NCI-H748 (cell line): ENCODE results near the gene HS6ST3.

ENCODE experiments used
- DNase-seq: peaks from one replicate; lab custom pipeline; 2025; ENCODE audit not compliant: unreplicated experiment; lab: John Stamatoyannopoulos, UW

The HS6ST3 gene

GRCh38 chr13:96816874-96817273, 727.0 kb downstream of the HS6ST3 start:
- DNase-seq, result peak; percentile 61

- peak; percentile 51 for DNase-seq
Measured at GRCh38 chr13:96817336-96817941, 727.5 kb downstream of the HS6ST3 start.

DNA sequence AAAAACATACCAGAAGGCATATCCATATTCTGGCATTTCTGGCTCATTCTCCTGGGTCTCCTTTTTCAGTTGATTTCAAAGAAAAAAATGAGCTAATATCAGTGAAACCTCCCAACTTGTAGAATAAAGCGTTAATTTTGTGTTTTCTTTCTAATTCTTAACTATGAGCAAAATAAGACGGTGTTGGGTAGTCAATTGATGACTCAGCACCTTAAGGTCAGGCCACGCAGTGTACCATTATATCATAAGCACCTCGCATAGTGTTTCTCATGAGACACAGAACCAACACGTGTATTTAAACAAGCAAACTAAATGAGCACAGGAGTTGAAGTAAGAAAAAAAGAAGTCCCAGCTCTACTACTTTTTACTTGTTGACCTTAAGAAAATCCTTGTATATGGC, 729.5 kb downstream of the HS6ST3 start:
- DNase-seq, result no peak

DNA sequence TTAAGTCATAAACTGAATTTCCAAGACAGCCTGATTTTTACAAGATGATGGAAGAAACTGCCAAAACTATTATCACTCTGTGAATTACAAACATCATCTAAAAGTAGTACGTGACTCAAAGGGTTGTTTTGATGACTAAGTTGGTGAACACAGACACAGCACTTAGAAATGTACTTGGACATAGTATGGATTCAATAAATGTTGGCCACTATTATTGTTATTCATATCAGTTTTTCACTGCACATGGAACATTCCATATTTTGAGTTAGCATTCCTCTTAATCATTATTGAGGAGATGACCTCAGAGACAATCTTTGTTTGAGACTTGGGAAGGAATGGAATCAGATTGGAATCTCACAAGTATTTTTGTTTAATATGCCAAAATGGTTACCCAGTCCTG, 731.5 kb downstream of the HS6ST3 start:
- DNase-seq, result no peak

- DNase-seq, result no peak
Measured at GRCh38 chr13:96821971-96822370, 732.1 kb downstream of the HS6ST3 start.

GRCh38 chr13:96822895-96823294, 733.0 kb downstream of the HS6ST3 start:
- peak; percentile 53 for DNase-seq

- no peak for DNase-seq
Measured at GRCh38 chr13:96824140-96824539, 734.2 kb downstream of the HS6ST3 start.

GRCh38 chr13:96825653-96826052, 735.7 kb downstream of the HS6ST3 start:
- no peak for DNase-seq

DNA sequence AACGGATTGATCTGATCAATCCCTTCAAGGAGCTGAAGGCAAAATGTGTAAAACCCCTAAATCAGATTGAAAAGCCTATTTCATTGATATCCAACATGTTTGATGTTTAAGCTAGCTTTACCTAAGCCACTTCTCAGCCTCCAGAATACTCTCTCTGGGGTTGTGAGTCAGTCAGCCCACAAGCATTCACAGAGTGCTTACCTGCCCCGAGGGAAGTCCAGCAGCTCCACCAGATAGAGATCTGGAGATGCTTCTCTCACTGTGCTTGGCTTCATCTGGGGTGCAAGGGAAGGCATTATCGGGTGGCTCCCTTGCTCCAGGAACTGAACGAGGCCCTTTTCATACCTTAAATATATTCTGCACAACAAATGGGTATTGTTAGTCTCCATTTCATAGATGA, 744.7 kb downstream of the HS6ST3 start:
- no peak for DNase-seq

DNA sequence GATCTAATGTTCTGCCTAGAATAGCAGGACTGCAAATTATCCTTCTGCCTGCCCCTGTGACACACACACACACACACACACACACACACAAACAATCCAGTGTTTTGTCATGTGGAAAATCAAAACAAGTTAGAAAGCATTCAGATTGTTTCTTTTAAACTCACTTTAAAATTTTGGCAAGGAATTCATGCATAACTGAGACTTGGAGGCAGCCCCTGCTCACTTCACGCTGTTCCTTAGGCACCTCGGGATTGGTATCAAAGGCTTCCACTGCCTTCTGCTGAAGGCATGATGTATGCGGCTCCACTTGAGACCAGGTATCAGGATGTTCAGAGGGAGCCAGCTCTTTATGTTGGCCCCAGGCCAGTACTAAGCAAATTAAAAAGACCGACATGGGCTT, 745.6 kb downstream of the HS6ST3 start:
- no peak for DNase-seq

DNA sequence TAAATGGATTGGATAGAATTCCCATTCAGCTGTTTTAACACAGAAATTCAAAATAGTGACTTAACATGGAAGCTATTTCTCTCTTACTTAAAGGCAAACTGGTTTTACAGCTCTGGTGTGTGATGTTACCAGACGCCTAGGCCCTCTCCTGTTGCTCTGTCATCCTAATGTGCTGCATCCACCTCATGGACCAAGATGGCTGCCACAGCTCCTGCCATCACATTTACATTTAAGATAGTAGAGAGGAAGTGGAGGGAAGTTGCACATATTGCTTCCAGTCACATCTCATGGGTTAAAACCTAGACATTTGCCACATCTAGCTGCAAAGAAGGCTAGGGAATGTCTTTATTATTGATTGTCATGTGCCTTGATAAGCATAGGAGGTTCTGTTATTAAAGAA, 746.8 kb downstream of the HS6ST3 start:
- no peak for DNase-seq

- DNase-seq, result no peak
Measured at GRCh38 chr13:96837809-96838208, 747.9 kb downstream of the HS6ST3 start.

- DNase-seq, result no peak
Measured at GRCh38 chr13:96844195-96844594, 754.3 kb downstream of the HS6ST3 start.

DNA sequence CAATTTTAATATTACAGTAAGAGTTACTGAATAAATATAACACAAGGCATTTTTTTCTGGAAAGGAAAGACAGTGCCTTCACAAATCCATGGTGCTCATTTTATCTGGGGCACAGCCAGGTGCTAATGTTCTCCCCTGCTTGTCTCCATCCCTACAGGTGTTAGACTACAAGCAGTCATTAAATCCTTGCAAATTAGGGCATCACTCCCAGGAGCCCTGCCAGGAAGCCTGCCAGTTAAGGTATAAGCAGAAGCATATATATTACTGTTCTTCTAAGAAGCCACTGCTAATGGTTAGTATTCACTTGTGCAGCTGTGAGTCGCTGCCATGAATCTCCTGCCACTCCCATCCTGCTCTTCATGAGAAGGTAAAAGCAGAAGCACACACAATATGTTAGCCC, 754.7 kb downstream of the HS6ST3 start:
- DNase-seq, result peak; percentile 29

- peak; percentile 17 for DNase-seq
Measured at GRCh38 chr13:96848286-96848685, 758.4 kb downstream of the HS6ST3 start.

GRCh38 chr13:96849091-96849490, 759.2 kb downstream of the HS6ST3 start:
- no peak for DNase-seq

- no peak for DNase-seq
Measured at GRCh38 chr13:96850538-96851145, 760.7 kb downstream of the HS6ST3 start.

DNA sequence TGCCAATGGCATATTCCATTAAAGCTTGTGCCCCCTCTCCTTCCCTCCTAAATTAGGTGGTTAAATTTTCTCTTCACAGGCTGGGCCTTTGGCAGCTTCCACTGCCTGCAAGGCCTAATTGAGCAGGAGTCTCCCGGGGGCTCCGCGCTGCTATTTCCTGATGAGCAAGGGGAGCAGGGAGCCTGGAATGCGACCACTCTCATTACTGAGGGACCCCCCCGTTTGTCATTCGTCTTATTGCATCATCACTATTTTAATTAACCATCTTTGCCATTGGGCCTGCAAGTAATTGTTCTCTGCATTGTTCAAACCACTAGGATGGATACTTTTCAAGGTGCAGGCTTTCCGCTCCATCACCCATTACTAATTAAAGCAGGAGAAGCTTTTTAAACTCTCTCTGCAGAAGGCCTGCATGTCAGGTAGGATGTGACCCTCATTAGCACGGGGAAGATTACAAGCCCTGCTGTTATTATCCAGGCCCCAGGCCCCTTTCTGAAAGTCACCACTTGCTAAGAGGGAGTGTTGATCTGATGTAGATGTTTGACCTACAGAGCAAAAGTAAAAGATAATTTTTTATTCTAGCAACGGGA, 762.0 kb downstream of the HS6ST3 start:
- DNase-seq, result no peak

DNA sequence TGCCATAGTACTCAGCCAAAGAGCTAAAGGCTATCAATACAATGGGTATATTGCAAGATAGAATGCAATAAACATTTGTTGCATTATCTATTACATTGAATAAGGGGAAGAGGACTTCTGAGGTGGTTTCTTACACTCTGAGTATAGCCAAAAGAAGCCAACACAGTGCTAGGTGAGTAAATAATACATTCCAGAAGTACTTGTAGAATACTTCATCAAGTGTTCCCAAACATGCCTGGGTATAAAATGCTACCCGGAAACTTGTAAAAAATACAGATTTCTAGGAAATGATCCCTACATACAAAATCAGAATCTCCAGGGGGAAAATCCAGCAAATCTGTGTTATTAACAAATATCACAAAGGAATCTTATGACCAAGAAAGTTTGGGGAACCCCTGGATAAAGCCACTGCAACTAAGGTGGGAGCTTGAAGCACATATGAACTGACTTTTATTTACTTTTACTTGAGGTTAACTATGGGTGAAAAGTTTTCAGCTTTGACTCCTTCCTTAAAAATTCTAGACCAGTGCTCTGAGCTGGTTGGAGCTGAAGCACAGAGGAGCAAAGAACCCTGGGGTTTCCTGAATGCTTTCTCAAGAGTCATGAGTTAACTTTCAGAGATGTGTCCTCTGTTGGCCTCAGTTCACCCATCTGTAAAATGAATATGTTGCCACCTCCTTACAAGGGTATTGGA, 768.4 kb downstream of the HS6ST3 start:
- DNase-seq, result no peak

GRCh38 chr13:96860882-96861281, 771.0 kb downstream of the HS6ST3 start:
- no peak for DNase-seq

GRCh38 chr13:96862093-96862492, 772.2 kb downstream of the HS6ST3 start:
- no peak for DNase-seq

GRCh38 chr13:96862999-96863398, 773.1 kb downstream of the HS6ST3 start:
- no peak for DNase-seq
